K562 (cell line): Measurements from ENCODE around the gene BZW2. TPM values are rescaled to one million over a fixed set of nuclear protein-coding genes. Genes with fewer than 3 reads are reported as not detected.

Source experiments
- ATAC-seq: fragments of 200-7000 bp; cut with Tn5 transposase; 3 replicates; pipeline ENCODE4 v1.9.1; 2020; ENCODE audit warnings: moderate library complexity
- BruUV-seq: library from RNA; stranded (reverse); fragments of 400-500 nt; replicated peaks from 2 replicates; lab custom pipeline; 2021; lab: Mats Ljungman, UMichigan
- CTCF ChIA-PET: fragments of 300-600 bp; formaldehyde crosslinking; extraction: SDS; loops from one replicate; lab custom pipeline; 2021; ENCODE audit warnings: low intra/inter-chr PET ratio; lab: Yijun Ruan, JAX
- POLR2A ChIA-PET: fragments of 300-600, 350-650 bp; sonication (Branson Sonifier 250); formaldehyde crosslinking; extraction: SDS; loops from one replicate; lab custom pipeline; 2021; ENCODE audit warnings: antibody characterized with exemption, inconsistent platforms; lab: Yijun Ruan, JAX
- DNase-seq, 4 experiments: peaks; one replicate each; pipeline versions ENCODE4 v3.0.0 to v3.0.0-alpha.2; 2011 to 2018; ENCODE audit warnings: low spot score in 3 of 4, mixed read lengths in 3 of 4; ENCODE audit errors: extremely low read depth in 1 of 4
- FAIRE-seq: peaks from 2 replicates; lab custom pipeline; 2011; peaks lifted over from hg19 to GRCh38; lab: Jason Lieb, UNC
- H2AFZ ChIP-seq: 2 replicates; pipeline ENCODE4 v1.6.0; 2011; ENCODE audit warnings: low read depth, low read length, control low read depth, inconsistent platforms
- H3K27ac ChIP-seq: fragments of 200-600 bp; 3 replicates; pipeline ENCODE4 v1.8.0; 2011; ENCODE audit warnings: low read depth, mild to moderate bottlenecking, control low read depth, inconsistent platforms, low read length, moderate library complexity, mixed read lengths; ENCODE audit errors: extremely low read depth
- H3K27me3 ChIP-seq, 2 experiments: fragments of 300-600 bp in 1 of 2; 2 replicates in 1 of 2; 3 replicates in 1 of 2; pipeline versions ENCODE4 v1.6.0 to v1.8.0; 2011; ENCODE audit warnings: inconsistent platforms in 2 of 2, low read length in 2 of 2, mild to moderate bottlenecking in 1 of 2, mixed read lengths in 1 of 2, moderate library complexity in 1 of 2; ENCODE audit not compliant: control insufficient read depth in 2 of 2, insufficient read depth in 2 of 2
- H3K36me3 ChIP-seq: fragments of 300-600 bp; 3 replicates; pipeline ENCODE4 v1.8.0; 2011; ENCODE audit warnings: mild to moderate bottlenecking, low read length, inconsistent platforms; ENCODE audit not compliant: control insufficient read depth, insufficient read depth
- H3K4me1 ChIP-seq, 2 experiments: fragments of 200-600 bp in 1 of 2; replicated peaks in 1 of 2; 2 replicates in 1 of 2; 3 replicates in 1 of 2; pipeline versions ENCODE4 v1.5.1 to v1.8.0; 2011; ENCODE audit warnings: inconsistent platforms in 2 of 2, low read length in 2 of 2, mild to moderate bottlenecking in 1 of 2, mixed read lengths in 1 of 2, moderate library complexity in 1 of 2; ENCODE audit not compliant: control insufficient read depth in 2 of 2, insufficient read depth in 2 of 2
- H3K4me2 ChIP-seq: 2 replicates; pipeline ENCODE4 v1.6.1; 2011; ENCODE audit warnings: low read length, control low read depth, inconsistent platforms, mixed read lengths; ENCODE audit not compliant: insufficient read depth
- H3K4me3 ChIP-seq: fragments of 200-600 bp; sonication (generic), shearing (Covaris generic); 2 replicates; pipeline ENCODE4 v1.5.1; 2016; ENCODE audit warnings: control low read depth, inconsistent platforms
- H3K79me2 ChIP-seq: fragments of 200-600 bp; 3 replicates; pipeline ENCODE4 v1.8.0; 2011; ENCODE audit warnings: low read length, inconsistent platforms; ENCODE audit not compliant: control insufficient read depth, insufficient read depth
- H3K9ac ChIP-seq, 2 experiments: 2 replicates each; pipeline versions ENCODE4 v1.6.0 to v1.6.1; 2011; ENCODE audit warnings: low read depth in 2 of 2, low read length in 2 of 2, control low read depth in 1 of 2, inconsistent platforms in 1 of 2, mild to moderate bottlenecking in 1 of 2, mixed read lengths in 1 of 2; ENCODE audit not compliant: insufficient read depth in 1 of 2
- H3K9me1 ChIP-seq: one replicate; pipeline ENCODE4 v1.6.0; 2011; ENCODE audit warnings: inconsistent platforms, mild to moderate bottlenecking, low read length, moderate library complexity; ENCODE audit not compliant: control insufficient read depth, insufficient read depth
- H3K9me3 ChIP-seq: replicated peaks from 2 replicates; pipeline ENCODE4 v1.5.1; 2011; ENCODE audit warnings: low read depth, low read length, inconsistent platforms; ENCODE audit not compliant: control insufficient read depth, insufficient read depth
- H4K20me1 ChIP-seq: replicated peaks from 2 replicates; pipeline ENCODE4 v1.6.1; 2011; ENCODE audit warnings: low read length, inconsistent platforms, mixed read lengths; ENCODE audit not compliant: control insufficient read depth, insufficient read depth
- BDP1 ChIP-seq: IDR thresholded peaks from 3 replicates; pipeline ENCODE4 v1.6.1; 2011; ENCODE audit not compliant: insufficient read length, insufficient read depth
- CHD2 ChIP-seq: IDR thresholded peaks from 2 replicates; pipeline ENCODE4 v1.6.1; 2011; ENCODE audit warnings: low read depth, low read length
- EGR1 ChIP-seq: fragments of 450-650 bp; conservative IDR thresholded peaks from 2 replicates; pipeline ENCODE4 v1.6.1; 2017; ENCODE audit warnings: mild to moderate bottlenecking
- ID3 ChIP-seq, 2 experiments: fragments of 250-450 bp in 1 of 2; fragments of 450-650 bp in 1 of 2; sonication (Bioruptor Pico) in 1 of 2; IDR thresholded peaks; 2 replicates each; pipeline versions ENCODE4 v1.6.1 to v1.8.0; 2016 to 2021; ENCODE audit warnings: mild to moderate bottlenecking in 2 of 2, moderate library complexity in 2 of 2, missing compliant biosample characterization in 1 of 2, missing genetic modification characterization in 1 of 2
- NELFE ChIP-seq: IDR thresholded peaks from 2 replicates; pipeline ENCODE4 v1.6.1; 2011; ENCODE audit warnings: mild to moderate bottlenecking; ENCODE audit not compliant: insufficient read depth, insufficient read length
- SMARCA4 ChIP-seq: fragments of 450-650 bp; IDR thresholded peaks from 2 replicates; pipeline ENCODE4 v1.6.1; 2016
- SMC3 ChIP-seq: conservative IDR thresholded peaks from 2 replicates; pipeline ENCODE4 v1.6.1; 2011; ENCODE audit warnings: low read depth, low read length, improper control_type of control experiment; ENCODE audit not compliant: insufficient read depth
- YY1 ChIP-seq, 3 experiments: IDR thresholded peaks; 2 replicates each; pipeline ENCODE4 v1.6.1; 2011; ENCODE audit warnings: low read length in 2 of 3, mild to moderate bottlenecking in 2 of 3, moderate library complexity in 2 of 3, borderline replicate concordance in 1 of 3, control low read depth in 1 of 3, low read depth in 1 of 3; ENCODE audit not compliant: insufficient read depth in 3 of 3, insufficient replicate concordance in 2 of 3, control insufficient read depth in 1 of 3, insufficient read length in 1 of 3; ENCODE audit errors: extremely low read depth in 1 of 3
- ZBTB17 ChIP-seq: fragments of 450-650 bp; formaldehyde crosslinking; IDR thresholded peaks from 2 replicates; pipeline ENCODE4 v1.4.0; 2020; ENCODE audit warnings: mild to moderate bottlenecking
- ZC3H4 ChIP-seq: sonication (generic); formaldehyde crosslinking; IDR thresholded peaks from 2 replicates; pipeline ENCODE4 v1.9.0; 2021; ENCODE audit warnings: missing genetic modification reagents, borderline replicate concordance
- ZEB2 ChIP-seq: fragments of 450-650 bp; IDR thresholded peaks from 2 replicates; pipeline ENCODE4 v1.6.1; 2016
- ZNF444 ChIP-seq: fragments of 250-450 bp; sonication (Bioruptor Pico); IDR thresholded peaks from 2 replicates; pipeline ENCODE4 v1.4.0; 2020; ENCODE audit warnings: mild to moderate bottlenecking, moderate library complexity
- ZNF668 ChIP-seq: fragments of 250-450 bp; sonication (Bioruptor Pico); IDR thresholded peaks from 2 replicates; pipeline ENCODE4 v1.8.0; 2022; ENCODE audit warnings: mild to moderate bottlenecking, inconsistent platforms
- ZNF778 ChIP-seq: fragments of 450-650 bp; formaldehyde crosslinking; IDR thresholded peaks from 2 replicates; pipeline ENCODE4 v1.4.0; 2020; ENCODE audit warnings: mild to moderate bottlenecking, moderate library complexity
- ZNF780A ChIP-seq: fragments of 250-450 bp; sonication (Bioruptor Pico); IDR thresholded peaks from 2 replicates; pipeline ENCODE4 v1.5.0; 2021; ENCODE audit warnings: mild to moderate bottlenecking
- ZNF830 ChIP-seq: fragments of 250-450 bp; sonication (Bioruptor Pico); IDR thresholded peaks from 2 replicates; pipeline ENCODE4 v1.5.0; 2021; ENCODE audit warnings: mild to moderate bottlenecking
- WGBS: fragments of 100-300 bp; shearing (Covaris generic); methylation state at CpG from one replicate; pipeline ENCODE4 v1.1.6; 2016; ENCODE audit warnings: low coverage, mixed read lengths; ENCODE audit not compliant: insufficient coverage; ENCODE audit errors: missing lambda C conversion rate; 5-methylcytosine and 5-hydroxymethylcytosine counted together
- in situ Hi-C: fragments of 300-500 bp; cut with MboI; formaldehyde crosslinking; loops from 4 replicates; pipeline ENCODE4 v1.15.0; 2018; ENCODE audit warnings: inconsistent platforms, mixed read lengths
- intact Hi-C: fragments of 100-400 bp; cut with micrococcal nuclease; formaldehyde crosslinking; loops from 2 replicates; pipeline ENCODE4 v1.14.2; 2022
- polyA plus RNA-seq, 8 experiments: library from polyadenylated mRNA; depleted of rRNA in 4 of 8; stranded (reverse) in 5 of 8; unstranded in 3 of 8; fragments of >200 nt; fragmentation: Nextera tagmentation in 2 of 8; fragmentation: Illumina TruSeq in 1 of 8; extraction: Ambion mirVana in 2 of 8; extraction: Trizol in 1 of 8; gene quantifications; 2 replicates each; pipeline versions ENCODE4 v1.2.1 to v1.2.3, GENCODE V29; 2011 to 2014; ENCODE audit warnings: inconsistent platforms in 1 of 8, missing spikeins in 1 of 8
- total RNA-seq, 7 experiments: library from RNA; depleted of rRNA in 6 of 7; stranded (reverse); fragments of >200 nt in 6 of 7; fragmentation: Illumina TruSeq in 2 of 7; extraction: Trizol in 2 of 7; gene quantifications; 2 replicates each; pipeline versions ENCODE4 v1.2.1 to v1.2.3, GENCODE V29; 2011 to 2021; ENCODE audit warnings: low replicate concordance in 1 of 7
- TF ChIP-seq, protein P1 (sequence below): fragments of 250-450 bp; sonication (Bioruptor Pico); IDR thresholded peaks from 2 replicates; pipeline ENCODE4 v1.8.0; 2022; ENCODE audit warnings: moderate library complexity, mild to moderate bottlenecking, inconsistent platforms
- TF ChIP-seq, protein P2 (sequence below): sonication (generic); formaldehyde crosslinking; IDR thresholded peaks from 2 replicates; pipeline ENCODE4 v1.8.1; 2022; ENCODE audit warnings: missing genetic modification reagents

Gene BZW2
- total and polyA plus RNA-seq, 9 of the 15 experiments (the other 6 are each of a cell fraction or from before 2014, with no cell fraction given): 140 to 316 (median 173) TPM

DNA sequence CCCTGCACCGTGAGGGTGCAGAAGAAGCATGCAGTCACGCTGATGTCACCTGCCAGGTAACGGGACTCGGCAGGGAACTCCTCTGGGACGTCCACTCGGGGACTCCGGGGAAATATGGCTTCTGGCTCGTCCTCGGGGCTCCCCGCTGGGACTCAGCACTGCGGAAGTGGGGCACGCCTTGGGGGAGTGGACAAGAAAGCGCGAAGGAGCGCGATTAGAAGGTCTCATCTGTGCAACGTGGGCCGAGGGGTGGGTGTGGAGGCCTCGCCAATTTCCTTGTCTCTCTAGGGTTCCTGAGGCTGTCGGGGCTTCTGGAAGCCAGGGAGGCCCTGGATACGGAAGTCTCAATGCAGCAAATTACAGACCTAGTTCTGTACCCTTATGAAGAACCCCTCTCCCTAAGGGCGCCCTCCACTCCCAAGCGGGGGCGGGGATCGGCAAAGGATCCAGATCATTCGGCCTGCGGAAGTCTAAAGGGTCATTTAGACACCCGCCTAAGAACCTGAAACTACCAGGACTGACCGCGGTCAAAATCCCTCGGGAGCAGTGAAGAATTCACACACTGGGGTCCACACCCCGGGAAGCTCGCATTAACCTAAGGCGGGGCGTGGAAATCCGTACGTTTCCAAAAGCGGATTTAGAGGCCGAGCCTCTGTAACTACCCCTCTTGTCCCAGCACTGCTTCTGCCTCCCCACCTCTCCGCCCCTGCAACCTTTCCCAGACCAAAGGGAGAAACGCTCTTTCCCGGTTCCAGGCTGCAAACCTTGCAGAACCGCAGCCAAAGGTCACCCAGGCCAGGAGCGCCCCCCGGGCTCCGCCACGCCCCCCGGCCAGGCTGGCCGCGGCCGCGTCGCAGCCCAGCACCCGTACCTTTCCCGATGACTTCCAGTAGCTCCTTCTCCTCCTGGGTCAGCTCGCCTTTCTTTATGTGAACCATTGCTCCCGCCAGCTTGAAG is 1.1 kb upstream of the BZW2 start:
- Histone ChIP-seq H3K4me2 (peak overlapping the region; percentile 88), H3K9ac (peak overlapping the region; percentile 85 to 98), H3K9me3 (no peaks in the 10 kb centered on the region), H3K27ac (peak overlapping the region; percentile 96), H3K27me3 (no peaks in the 10 kb centered on the region), H4K20me1 (peaks cover 16% of the 10 kb centered on the region), H3K9me1 (no peaks in the 10 kb centered on the region), H3K4me3 (peak overlapping the region; percentile 90), H3K4me1 (peaks cover 8 to 31% of the 10 kb centered on the region in 2 experiments; a peak in 4 of 5 replicates), H3K36me3 (peaks cover 58% of the 10 kb centered on the region), H3K79me2 (peaks cover 95% of the 10 kb centered on the region), H2AFZ (peak overlapping the region; percentile 93)
- FAIRE-seq: peak; percentile 80
- ChIA-PET CTCF (no interaction called here), POLR2A (interaction anchor here (0.7 to 5.0 kb wide), 14 partner anchors 11 to 507 kb away, joined by 3 to 64 read pairs (median 3); partner anchors contain the start of genes CRPPA and SOSTDC1)
- intact Hi-C loops (loop anchor here (2.0 to 5.0 kb wide), 5 partner anchors 14 to 384 kb away; partner anchors contain the start of genes CRPPA and TSPAN13), in situ Hi-C loops (no loop called here)
- peak; percentile 77 for ATAC-seq
- BruUV-seq: TSS peak; percentile 47
- WGBS: 1% methylated on average over 51 of the region's 57 CpGs
- peak; percentile 62 to 91 (median 74) for DNase-seq
- TF ChIP-seq YY1 (IDR thresholded peaks at IDR 0.05; ENCODE audit: borderline replicate concordance in 1 of 3, control insufficient read depth in 1 of 3, extremely low read depth in 1 of 3, insufficient read depth in 3 of 3, insufficient read length in 1 of 3, insufficient replicate concordance in 2 of 3, low read depth in 1 of 3, low read length in 2 of 3): peak; percentile 20 to 89 (median 77)
- no peak; the same call in none of the 2 replicates for TF ChIP-seq EGR1
- TF ChIP-seq ZC3H4 (CRISPR knock-in tag): peak; percentile 29; the same call in 1 of the 2 replicates
- no peak for TF ChIP-seq BDP1
- TF ChIP-seq, protein P1, sequence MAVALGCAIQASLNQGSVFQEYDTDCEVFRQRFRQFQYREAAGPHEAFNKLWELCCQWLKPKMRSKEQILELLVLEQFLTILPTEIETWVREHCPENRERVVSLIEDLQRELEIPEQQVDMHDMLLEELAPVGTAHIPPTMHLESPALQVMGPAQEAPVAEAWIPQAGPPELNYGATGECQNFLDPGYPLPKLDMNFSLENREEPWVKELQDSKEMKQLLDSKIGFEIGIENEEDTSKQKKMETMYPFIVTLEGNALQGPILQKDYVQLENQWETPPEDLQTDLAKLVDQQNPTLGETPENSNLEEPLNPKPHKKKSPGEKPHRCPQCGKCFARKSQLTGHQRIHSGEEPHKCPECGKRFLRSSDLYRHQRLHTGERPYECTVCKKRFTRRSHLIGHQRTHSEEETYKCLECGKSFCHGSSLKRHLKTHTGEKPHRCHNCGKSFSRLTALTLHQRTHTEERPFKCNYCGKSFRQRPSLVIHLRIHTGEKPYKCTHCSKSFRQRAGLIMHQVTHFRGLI (CRISPR knock-in tag): no peak
- TF ChIP-seq ZNF668: no peak
- TF ChIP-seq ZNF778: no peak
- TF ChIP-seq ZNF780A (CRISPR knock-in tag): no peak
- no peak for TF ChIP-seq ZNF444 (CRISPR knock-in tag)
- TF ChIP-seq ZBTB17 (CRISPR knock-in tag): peak; percentile 16; the same call in 1 of the 2 replicates
- no peak for TF ChIP-seq NELFE
- peak; percentile 30; the same call in 1 of the 2 replicates for TF ChIP-seq ZEB2
- TF ChIP-seq CHD2: no peak; the same call in 1 of the 2 replicates
- TF ChIP-seq, protein P2, sequence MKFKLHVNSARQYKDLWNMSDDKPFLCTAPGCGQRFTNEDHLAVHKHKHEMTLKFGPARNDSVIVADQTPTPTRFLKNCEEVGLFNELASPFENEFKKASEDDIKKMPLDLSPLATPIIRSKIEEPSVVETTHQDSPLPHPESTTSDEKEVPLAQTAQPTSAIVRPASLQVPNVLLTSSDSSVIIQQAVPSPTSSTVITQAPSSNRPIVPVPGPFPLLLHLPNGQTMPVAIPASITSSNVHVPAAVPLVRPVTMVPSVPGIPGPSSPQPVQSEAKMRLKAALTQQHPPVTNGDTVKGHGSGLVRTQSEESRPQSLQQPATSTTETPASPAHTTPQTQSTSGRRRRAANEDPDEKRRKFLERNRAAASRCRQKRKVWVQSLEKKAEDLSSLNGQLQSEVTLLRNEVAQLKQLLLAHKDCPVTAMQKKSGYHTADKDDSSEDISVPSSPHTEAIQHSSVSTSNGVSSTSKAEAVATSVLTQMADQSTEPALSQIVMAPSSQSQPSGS (CRISPR knock-in tag): no peak
- no peak for TF ChIP-seq ID3 (CRISPR knock-in tag; IDR thresholded peaks at IDR 0.05)
- TF ChIP-seq ID3 (tag; IDR thresholded peaks at IDR 0.05): no peak
- TF ChIP-seq SMC3: no peak
- 0 out of 2 replicates have a peak, but pooled peaks have one; percentile 29 for TF ChIP-seq SMARCA4
- no peak for TF ChIP-seq ZNF830
